DMS53 (cell line): ENCODE data around the gene NR2C2AP.
A peak's percentile ranks its signal among the peaks of the same experiment; 100 is the strongest.
"Not testable (repeated sequence)": the region's sequence is repeated elsewhere in the genome, so short reads cannot be mapped to it uniquely, and the experiment has no call there.

ENCODE experiments used
- DNase-seq: peaks from one replicate; lab custom pipeline; 2025; lab: John Stamatoyannopoulos, UW

Gene NR2C2AP

GRCh38 chr19:19185853-19186740 lies 17.1 kb downstream of the NR2C2AP start:
- DNase-seq: peak; percentile 80

GRCh38 chr19:19181488-19181998 lies 21.7 kb downstream of the NR2C2AP start:
- no peak for DNase-seq

DNA sequence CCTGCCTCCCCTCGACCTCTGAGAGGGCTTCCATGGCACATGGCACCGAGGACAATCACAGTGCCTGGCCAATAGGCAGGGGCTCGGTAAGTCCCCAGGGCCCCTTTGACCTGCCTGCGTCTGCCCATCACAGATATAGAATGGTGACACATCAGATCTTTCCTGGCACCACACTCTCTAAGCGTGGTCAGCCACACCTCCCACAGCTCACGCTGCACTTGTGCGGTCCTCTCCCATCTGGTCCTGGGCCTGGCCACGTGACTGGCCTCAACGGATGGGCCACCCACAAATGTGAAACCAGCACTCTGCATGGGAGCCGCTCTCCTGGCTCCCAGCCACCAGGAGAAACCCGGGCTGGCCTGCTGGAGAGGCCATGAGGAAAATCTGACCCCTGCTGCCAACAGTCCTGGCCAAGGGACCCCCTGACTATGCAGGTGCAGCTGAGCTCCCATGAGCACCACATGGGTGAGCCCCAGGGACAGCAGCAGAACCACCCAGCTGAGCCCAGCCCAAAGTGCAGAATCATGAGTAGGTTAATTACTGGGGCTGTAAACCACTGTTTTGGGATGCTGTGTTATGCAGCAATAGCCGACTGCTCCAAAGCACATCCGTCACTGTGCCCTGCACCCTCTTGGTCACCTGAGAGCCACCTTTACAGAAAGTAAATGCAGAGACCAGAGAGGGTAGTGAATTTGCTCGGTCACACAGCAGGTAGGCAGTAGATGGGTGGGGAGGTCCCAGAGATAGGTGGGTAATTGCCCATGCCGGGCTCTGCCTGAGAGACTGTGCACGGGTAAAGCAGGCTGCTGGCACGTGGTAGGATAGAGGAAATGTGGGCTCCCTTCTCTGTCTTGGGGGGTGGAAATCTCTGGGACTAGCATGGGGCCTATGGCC lies 23.4 kb downstream of the NR2C2AP start:
- DNase-seq: no peak

DNA sequence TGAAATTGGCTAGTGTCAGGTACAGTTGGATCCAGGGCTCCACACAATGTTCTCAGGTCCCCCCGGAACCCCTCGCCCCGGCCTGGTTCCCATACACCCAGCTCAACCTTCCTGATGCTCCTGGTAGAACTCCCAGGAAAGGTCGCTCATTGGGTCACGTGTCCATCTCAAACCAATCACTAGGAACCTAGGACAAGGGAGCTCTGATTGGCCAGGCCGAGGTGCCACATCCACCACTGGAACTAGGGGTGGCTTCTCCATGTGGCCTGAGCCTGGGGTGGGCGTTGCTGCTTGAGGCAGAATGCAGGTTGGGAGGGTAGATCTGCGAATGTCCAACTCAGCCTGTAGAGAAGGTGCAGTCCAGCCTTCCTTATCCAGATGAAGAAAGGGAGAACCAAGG lies 26.3 kb downstream of the NR2C2AP start:
- DNase-seq: no peak

- DNase-seq: not testable (repeated sequence)
Observed at GRCh38 chr19:19173243-19173642, 30.0 kb downstream of the NR2C2AP start.

DNA sequence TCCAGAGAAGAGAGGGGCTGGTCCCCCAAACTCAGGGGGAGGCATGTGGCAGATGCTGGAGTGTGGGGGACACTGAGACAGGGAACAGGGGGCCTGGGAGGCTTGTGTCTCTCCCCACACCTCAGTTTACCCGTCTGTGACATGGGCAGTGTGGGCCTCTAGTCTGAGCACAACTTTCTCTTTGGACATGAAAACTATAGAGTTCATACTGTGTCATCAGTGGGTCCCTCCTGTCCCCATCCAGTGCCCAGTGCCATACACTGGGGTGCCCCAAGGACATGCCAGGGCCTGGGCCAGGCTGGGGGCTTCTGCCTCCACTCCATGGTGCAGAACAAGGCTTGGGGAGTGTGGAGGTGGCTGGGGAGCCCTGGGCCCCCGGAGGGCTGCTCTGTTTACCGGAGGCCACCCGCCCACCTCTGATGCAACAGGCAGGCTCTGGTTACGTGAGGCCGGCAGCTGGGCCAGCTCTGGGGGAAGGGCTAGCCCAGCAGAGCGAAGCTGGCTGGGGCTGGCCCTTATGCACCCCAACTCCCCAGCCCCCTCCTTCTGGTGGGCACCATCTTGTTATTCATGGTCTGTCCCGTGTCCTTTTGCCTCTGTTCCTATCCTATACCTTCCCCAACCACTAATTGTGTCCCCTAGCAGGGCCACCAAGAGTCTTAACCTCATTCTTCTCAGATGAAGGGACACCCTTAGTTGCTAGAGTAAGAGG lies 31.2 kb downstream of the NR2C2AP start:
- DNase-seq: no peak

- no peak for DNase-seq
Observed at GRCh38 chr19:19170873-19171672, 32.1 kb downstream of the NR2C2AP start.

DNA sequence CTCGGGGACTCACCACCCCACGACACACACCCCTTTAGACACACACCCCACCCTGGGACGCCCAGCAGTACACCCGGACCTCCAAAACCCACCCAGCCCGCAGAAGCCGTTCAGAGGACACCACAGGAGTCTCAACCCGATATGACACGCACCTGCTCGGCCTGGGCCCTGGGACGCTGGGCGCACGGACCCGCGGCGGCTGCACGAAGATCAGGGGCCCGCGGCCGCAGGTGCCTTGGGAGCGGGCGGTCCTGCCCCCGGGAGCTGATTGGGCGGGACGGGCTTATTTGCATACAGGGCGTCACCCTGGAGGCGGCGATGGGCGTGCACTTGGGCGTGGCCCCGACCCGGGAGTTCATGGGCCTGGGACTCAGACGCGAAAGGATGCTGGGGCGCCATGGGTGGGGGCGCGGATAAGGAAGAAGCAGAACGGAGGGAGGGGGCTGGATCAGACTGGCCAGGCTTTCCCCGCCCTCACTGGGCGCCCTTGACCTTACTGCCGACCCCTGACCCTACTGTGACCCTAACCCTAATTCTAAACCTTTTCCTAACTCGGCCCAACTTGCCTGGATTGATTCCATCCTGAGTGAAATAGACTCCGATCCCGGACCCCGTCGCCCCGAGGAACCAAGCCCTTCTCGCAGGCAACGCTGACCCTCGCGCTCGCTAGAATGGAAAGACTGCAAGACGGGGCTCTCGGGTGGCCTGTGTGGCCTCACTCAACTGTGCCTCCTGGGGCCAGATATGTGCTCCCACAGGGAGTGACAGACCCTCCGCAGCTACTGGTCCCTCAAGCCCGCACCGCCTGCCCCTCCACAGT lies 33.0 kb downstream of the NR2C2AP start, which contains the start of gene MEF2B:
Gene MEF2B (minus strand): TSS at position 211 of the 820 bp plus-strand sequence. CDS start 19,528 bp downstream, outside the sequence.
- DNase-seq: peak; percentile 89

DNA sequence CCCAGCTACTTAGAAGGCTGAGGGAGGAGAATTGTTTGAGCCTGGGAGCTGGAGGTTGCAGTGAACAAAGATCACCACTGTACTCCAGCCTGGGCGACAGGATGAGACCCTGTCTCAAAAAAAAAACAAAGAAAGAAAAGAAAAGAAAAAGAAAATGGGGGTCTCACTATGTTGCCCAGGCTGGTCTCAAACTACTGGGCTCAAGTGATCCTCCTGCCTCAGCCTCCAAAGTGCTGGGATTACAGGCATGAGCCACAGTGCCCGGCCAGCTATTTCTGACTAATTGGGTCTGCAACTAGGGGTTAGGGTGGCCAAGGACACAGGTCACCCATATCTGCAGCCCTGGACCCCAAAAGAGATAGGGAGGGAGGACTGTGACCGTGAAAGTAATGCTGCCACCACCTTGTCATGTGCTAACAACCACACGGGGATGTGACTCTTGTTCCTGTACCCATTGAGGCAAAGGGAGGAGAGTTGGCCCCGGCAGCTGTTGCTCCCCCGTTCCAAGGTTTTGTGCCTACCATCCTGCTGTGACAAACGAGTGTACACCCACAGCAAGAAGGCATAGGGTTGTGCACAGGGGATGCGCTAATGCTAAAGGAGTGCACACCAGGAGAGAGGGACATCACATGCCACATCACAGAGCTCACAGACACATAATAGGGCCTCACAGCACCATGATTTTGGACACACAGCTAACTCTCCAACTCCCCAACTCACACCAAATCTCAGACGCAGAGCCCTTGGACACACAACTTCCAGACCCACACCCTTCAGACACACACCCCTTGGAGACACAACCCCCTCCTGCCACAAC lies 33.8 kb downstream of the NR2C2AP start:
- DNase-seq: no peak

DNA sequence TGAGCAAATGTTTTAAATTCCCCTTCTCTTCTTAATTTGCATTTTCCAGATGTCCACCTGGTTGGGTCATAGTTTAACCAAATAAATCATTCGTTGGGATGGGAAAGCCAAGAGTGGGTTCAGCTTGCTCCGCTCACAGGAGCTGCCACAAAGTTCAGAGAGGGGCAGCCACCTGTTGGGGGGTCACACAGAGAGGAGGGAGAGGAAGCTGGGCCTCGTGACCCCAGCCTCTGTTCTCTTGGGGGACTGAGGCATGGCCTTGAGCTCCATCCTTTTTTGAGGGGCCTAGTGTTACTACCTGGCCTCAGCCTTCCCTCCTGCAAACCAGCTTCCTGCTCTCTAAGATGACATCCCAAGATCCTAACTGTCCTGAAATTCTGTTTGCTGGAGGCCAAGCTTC lies 35.6 kb downstream of the NR2C2AP start:
- no peak for DNase-seq

GRCh38 chr19:19165396-19165795 lies 37.8 kb downstream of the NR2C2AP start:
- DNase-seq: no peak

DNA sequence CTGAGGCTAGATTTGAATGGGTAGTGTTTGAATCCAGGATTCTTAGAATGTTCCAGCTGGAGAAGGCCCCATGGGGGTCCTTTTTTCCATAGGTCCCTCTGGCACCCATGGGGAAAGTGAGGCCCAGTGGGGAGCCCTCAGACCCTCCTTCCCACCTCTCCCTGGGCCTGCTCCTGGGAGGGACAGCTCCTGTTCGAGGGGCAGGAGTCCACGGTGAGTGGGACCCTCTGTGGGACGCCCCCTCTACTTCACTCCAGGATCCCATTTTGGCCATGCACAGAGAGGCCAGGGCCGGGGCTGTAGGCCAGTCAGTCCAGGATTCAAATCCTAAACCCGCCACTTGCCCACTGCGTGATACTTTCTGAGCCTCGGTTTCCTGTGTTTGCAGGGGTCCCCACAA lies 40.7 kb downstream of the NR2C2AP start:
- no peak for DNase-seq

DNA sequence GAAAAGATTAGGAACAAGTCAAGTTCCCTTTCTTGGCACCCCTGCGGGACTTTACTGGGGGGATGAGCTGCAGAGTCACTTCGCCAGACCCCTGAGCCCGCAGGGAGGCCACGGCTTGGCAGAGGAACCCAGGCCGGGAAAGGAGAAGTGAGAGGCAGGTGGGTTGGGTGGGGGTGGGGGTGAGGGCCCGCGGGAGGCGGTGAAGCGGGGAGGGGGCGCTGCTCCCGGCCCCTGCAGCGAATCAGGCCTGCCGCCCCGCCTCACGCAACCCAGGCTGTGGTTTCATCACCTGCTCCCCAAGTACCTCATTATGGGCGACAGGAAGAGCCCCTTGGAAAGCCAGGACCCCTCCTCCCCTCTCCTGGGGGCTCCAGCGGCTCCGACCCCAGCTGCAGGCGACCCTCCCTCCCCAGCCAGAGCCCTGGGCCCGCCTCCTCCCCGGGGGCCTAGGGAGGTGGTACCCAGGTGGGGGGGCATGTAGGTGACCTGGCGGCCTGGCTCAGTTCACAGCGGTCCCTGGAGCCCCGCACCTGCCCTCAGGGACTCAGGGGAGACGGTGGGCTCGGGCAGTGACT lies 42.7 kb downstream of the NR2C2AP start:
- DNase-seq: no peak

- DNase-seq: no peak
Observed at GRCh38 chr19:19159534-19159933, 43.7 kb downstream of the NR2C2AP start.

DNA sequence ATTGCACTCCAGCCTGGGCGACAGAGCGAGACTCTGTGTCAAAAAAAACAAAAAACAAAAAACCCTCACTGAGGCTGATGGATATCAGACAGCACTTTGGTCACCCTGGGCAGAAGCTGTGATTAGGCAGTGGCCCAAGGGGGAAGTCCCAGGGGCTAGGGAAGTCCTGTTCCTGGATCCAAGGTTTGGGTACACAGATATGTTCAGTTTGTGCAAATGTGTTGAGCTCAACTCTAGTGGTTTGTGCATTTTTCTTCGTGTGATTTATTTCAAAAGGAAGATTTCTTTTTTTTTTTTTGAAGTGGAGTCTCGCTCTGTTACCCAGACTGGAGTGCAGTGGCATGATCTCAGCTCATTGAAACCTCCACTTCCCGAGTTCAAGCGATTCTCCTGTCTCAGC lies 45.4 kb downstream of the NR2C2AP start:
- no peak for DNase-seq

DNA sequence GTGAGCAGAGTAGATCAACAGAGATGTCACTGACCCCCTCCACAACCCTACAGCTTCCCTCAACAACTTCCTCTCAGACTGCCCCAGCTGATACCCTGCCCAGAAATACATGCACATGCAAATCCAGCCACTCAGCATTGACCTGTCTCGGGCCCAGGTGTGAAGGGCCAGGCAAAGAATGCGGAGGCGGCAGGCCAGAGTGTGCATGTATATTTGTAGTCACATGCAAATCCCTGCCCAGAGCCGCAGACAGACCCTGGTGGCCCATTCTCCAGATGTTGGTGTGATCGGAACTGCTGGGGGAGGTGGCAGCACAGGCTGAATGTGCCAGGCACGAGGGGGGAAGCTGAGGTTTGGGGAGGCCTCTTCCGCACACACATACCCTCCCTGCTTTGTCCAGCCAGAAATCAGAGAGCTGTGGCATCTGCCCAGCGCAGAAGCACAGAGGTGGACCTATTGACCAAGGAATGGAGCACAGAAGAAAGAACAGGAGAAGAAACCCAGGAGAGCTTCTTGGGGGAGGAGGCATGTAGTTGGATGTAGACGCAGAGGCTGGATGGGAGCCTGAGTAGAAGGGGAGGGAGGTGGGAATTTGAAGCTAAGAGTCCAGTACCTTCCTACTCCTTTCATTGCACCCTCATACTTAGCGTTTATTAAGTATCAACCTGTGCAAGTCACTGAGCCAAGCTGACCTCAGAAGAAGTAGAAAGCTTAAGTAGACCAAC lies 47.6 kb downstream of the NR2C2AP start:
- DNase-seq: no peak

DNA sequence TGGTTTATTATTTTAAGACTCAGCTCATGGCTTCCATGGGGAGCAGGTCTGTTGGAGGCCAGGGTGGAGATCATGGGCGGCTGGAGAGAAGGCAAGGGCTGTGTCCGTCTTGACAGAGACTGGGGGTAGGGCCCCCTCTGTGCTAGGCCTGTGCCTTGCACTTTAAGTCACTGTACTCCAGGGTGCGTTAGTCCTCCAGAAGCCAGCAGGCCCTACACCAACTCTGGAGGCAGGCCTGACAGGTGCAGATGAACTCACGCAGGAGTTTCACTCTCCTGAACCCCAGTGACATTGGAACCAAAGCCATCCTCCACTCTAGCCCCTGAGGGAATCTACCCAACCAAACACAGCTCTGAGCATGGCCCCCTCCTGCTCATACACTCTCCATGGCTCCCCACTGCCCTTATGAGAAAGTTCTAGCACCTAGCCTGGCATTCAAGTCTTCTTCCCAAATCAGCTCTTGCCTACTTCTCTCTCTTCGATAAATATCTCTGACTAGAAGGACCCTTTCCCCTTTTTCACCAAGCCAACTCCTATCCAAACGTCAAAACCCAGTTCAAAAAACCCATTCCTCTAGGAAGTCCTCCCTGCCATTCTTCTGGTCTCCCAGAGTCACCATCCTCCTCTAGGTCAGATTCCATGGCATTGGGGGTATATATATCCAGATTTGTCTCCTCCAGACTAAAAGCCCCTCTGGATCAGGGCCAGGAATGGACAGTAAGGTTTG lies 48.3 kb downstream of the NR2C2AP start:
- DNase-seq: no peak
